Bronchus fibroblast of lung (primary cell): ENCODE measurements around the gene RHOB. TPM values are rescaled to one million over a fixed set of nuclear protein-coding genes. Genes with fewer than 3 reads are reported as not detected.

Source experiments
- total RNA-seq: library from RNA; depleted of rRNA; stranded (reverse); fragments of >200 nt; gene quantifications from 2 replicates; pipeline ENCODE4 v1.2.3, GENCODE V29; 2015

RHOB gene
- 130 and 145 TPM in 2 replicates for total RNA-seq

GRCh38 chr2:20446917-20447436, at the start of gene RHOB:
RHOB (plus strand) TSS chr2:20447074; CDS start chr2:20447466, 392 bp downstream.

Other genes starting within 250 kb of the RHOB start
- gene SDC1, start 221.9 kb upstream of the RHOB start, total RNA-seq: 30.6 and 37.7 TPM in 2 replicates
- 11.3 and 11.9 TPM in 2 replicates for gene PUM2, start 96.2 kb upstream of the RHOB start, total RNA-seq
- gene HS1BP3, start 204.0 kb downstream of the RHOB start, total RNA-seq: 19.0 and 19.2 TPM in 2 replicates
- not detected in 2 replicates for gene GDF7, start 220.1 kb downstream of the RHOB start, total RNA-seq